HG02678 (cell line): ENCODE measurements around the gene LCE6A.

Source experiments
- ATAC-seq: cut with Tn5 transposase; IDR thresholded peaks from one replicate; pipeline ENCODE4 v1.9.1; 2021; ENCODE audit warnings: mild to moderate bottlenecking, moderate library complexity; ENCODE audit not compliant: unreplicated experiment

Gene LCE6A

DNA sequence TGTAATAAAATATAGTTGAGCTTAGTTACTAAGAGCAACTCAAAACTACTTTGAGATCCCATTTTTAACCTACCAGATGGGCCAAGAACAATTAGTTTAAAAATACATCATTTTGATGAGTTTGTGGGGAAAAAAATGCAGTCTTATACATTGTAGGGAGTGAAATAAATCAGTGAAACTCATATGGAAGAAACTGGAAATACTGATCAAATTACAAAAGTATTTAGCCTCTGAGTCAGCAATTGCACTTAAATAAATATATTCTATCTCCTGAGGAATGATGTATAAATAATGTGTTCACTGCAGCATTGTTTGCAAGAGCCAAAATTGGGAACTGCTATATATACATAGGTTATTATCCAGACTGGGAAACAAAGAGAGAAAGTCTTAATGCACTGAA is 30.8 kb downstream of the LCE6A start:
- ATAC-seq, result no peak

DNA sequence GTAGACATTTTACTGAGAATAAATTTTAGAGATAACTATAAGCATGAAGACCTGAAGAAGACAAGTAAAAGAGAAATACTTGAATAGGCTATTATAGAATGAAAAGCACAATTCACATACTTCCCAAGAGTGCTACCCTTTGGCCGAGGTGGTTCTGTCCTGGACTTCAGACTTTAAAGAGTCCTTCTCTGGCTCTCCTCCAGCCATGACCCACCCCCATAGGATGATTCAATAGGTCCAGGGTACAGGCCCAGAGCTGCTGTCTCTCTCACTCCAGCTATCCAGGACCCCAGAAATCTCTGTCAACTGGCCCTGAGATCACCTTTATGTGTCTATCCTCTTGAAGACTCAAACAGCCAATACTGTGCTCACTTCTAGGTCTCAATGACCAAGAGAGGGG is 34.2 kb downstream of the LCE6A start:
- ATAC-seq, result no peak

DNA sequence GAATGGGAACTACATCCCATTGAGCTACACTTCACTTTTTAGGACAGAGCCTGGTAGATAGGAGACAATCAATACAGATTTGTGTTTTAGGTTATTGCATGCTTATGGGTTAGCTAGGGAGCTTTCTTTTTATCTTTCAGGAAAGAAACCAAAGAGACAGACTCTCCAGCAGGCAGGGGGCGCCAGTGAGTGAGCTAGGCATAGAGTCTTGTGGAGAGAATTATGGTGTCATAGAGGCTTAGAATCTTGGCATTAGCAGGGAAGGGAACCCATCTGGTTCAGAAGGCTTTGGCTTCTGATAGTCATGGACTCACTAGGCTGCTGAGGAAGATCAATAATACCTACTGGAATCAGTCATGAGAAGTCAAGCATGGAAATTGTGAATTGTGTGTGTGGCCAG is 35.4 kb downstream of the LCE6A start, which contains the start of gene SMCP:
SMCP (plus strand) TSS at position 281 of the 400 bp plus-strand sequence. CDS start 6,101 bp downstream, outside the sequence.
- no peak for ATAC-seq

DNA sequence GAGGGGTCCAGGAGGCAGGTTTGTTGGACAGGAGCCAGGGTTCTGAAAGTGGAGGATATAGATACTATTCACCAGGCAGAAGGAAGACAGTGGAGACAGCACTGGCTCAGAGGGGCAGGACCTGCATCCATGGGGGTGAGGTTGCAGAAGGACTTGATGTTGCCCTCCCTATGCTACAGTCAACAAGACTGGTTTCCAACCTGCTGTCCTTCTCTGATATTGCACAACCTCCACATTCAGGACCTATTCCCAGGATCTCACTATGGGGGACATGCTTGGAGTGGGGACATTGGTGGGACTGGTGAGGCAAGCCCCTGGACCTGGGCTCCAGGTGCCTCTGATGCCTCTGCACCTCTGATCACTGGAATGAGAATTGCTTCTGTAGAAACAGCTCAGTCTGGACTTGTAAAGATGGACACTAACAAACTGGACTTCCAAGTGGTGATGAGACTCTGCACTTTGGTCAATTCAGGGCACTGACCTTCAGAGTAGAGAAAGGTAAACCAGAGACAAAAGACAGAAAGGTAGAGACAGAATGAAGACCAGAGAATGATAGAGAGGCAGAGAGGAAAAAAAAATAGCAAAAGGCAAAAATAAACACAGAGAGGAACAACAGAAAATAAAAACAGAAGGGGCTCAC is 37.0 kb downstream of the LCE6A start:
- no peak for ATAC-seq

DNA sequence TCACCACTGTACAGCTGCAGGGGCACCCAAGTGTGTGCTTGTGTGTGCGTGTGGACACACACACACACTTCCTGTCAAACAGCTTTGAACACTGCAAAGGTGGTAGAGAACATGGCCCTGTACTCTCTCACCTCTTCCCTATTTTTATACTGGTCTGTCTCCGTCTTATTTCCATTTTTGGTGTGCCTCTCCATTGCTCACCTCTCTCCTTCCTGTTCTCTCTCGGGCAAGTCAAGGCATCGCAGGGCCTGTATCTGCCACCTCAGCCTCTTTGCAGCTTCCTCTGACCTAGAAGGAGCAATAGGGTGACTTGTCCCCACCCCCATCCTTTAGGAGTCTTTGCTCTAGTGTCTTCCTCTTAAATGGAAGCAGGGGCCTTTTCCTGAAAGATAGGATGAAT is 37.7 kb downstream of the LCE6A start:
- ATAC-seq, result no peak

DNA sequence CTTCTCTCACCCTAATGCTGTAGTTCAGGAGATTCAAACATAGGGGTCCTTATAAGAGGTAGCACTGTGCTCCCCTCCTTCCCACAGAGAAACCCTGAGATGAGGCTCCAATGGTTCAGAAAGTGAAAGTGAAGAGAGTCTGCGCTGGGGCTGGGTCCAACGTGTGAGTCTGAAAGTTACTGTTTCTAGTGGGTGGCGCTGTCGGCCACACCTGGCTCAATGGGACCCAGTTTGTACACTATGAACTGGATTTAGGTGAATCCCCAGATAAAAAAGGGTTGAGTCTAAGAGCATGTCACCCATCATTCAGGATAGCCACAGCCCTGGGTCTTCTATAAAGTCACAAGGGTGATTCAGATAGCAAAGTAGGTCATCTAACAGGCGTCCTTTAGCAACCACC is 38.3 kb downstream of the LCE6A start:
- no peak for ATAC-seq

DNA sequence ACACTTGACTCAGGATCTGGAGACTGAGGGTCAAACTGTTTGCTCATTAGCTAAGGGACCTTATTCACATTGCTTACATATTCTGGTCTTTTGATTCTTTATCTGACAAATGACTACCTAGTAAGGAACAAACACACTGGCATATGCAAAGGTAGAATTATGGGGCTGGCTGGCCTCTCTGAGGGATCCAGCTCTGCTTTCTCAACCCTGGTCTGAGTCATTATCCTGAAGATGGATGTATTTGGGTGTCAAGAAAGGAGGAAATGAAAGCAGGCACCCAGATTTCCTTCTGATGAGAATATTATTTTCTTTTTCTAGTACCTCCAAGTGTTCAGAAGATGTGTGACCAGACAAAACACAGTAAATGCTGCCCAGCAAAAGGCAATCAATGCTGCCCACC is 41.4 kb downstream of the LCE6A start:
- ATAC-seq, result no peak

DNA sequence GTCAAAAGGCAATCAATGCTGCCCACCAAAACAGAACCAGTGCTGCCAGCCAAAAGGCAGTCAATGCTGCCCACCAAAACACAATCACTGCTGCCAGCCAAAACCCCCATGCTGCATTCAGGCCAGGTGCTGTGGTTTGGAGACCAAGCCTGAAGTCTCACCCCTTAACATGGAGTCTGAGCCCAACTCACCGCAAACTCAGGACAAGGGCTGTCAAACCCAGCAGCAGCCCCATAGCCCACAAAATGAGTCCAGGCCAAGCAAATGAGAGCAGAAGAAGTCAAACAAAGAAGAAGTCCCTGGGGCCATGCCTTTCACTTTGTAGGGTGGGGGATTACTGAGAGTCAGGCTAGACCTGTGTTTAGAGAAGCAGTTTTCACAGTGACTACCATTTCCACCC is 41.9 kb downstream of the LCE6A start:
- no peak for ATAC-seq

DNA sequence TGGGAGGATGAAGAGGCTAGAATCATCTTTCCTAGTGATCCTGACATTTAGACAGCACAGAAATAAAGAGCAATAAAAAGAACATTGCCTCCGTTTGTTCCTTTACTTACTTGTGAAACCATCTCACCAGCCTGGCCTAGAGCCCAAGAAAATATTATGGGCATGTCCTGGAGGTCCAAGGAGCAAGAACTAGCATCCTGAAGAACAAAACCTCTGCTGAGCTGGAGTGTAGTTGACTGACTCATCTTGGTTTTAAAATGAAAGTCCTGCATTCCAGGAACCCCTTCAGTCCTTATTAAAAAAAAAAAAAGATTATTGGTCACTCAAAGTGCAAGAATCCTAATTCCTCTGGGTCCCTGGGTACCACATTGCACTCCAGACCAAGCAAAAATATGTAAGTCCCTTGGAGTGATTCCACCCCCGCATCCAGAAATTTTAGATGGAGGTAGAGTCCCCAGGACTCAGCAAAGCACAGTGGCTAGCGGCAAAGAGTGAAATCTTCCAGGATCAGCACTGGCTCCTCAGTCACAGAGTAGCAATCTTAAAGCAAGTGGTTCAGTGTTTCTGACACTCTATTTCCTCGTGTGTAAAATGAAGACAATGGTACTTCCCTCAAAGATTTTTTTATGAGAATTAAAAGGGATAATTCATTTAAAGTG is 42.4 kb downstream of the LCE6A start:
- no peak for ATAC-seq

DNA sequence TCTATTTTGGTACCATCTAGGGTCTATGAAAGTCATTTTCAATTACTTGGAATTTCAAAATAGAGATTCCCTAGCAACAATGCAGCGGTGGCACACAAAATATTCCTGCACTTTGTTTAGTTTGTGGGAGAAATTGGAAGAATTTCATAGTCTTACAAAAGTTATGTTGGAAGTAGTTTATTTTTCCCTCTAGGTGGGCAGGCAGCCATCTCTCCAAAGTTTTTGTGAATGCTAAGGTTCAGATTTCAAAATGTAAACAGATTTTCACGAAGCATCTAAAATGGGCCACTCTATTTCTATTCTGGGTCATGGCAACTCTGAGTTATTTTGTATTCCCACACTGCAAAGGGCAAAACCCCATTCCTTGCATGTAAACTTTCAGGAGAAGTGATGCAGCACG is 43.4 kb downstream of the LCE6A start:
- no peak for ATAC-seq

DNA sequence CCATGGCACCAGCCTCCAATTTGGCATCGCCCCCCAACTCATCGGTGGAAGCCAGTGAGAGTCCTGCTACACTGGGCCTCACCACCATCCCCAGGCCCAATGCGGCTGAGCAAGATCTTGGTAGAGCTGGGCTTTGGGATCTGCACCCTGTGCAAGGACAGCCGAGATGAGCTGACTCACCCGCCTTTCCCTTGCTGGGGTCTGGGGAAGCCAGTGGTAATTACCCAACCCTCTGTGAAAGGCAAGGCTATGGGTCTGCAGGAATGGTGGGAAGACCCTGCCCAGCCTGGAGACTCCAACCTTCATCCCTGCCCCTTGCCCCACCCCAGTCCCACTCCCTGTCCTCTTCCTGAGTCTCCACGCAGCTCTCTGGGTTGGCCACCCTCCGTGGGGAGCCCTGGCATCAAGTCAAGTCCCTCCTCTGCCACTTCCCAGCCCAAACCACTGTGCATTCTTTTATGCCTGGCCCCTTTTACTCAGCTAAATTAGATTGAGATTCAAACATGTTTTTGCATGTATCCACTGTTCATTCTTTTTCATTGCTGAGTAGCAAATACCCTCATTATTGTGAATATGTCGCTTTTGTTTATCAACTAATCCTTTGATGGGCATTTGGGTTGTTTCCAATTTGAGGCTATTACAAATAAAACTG is 44.2 kb downstream of the LCE6A start:
- no peak for ATAC-seq

DNA sequence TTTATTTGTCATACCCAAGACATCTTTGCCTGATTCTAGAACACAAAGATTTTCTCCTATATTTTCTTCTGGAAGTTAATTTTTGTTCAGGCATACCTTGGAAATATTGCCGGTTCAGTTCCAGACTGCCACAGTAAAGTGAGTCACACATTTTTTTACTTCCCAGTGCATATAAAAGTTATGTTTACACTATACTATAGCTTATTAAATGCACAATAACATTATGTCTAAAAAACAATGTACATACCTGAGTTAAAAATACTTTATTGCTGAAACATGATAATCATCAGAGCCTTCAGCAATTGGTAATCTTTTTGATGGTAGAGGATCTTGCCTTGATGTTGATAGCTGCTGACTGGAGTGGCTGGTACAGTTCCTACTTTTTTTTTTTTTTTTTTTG is 45.5 kb downstream of the LCE6A start:
- ATAC-seq, result no peak
